Neural cell (in vitro differentiated cells): ENCODE measurements around the gene DBF4B.

Experiments used
- CTCF ChIP-seq: fragments of 450-650 bp; IDR thresholded peaks from 2 replicates; pipeline ENCODE4 v1.5.1; 2014; ENCODE audit warnings: antibody characterized with exemption, mild to moderate bottlenecking, moderate library complexity; ENCODE audit not compliant: poor library complexity, severe bottlenecking
- EP300 ChIP-seq: fragments of 450-650 bp; conservative IDR thresholded peaks from 2 replicates; pipeline ENCODE4 v1.6.1; 2014; ENCODE audit warnings: antibody characterized with exemption, mild to moderate bottlenecking, moderate library complexity; ENCODE audit not compliant: poor library complexity, severe bottlenecking
- EZH2 ChIP-seq: fragments of 200-600, 300-800 bp; shearing (Covaris generic), sonication (generic); IDR thresholded peaks from 2 replicates; pipeline ENCODE4 v1.6.1; 2014; ENCODE audit warnings: antibody characterized with exemption, low read length, borderline replicate concordance, mild to moderate bottlenecking; ENCODE audit not compliant: insufficient read depth, poor library complexity, severe bottlenecking
- POLR2AphosphoS5 ChIP-seq: IDR thresholded peaks from 2 replicates; pipeline ENCODE4 v1.6.1; 2012
- RAD21 ChIP-seq: fragments of 450-650 bp; conservative IDR thresholded peaks from 2 replicates; pipeline ENCODE4 v1.6.1; 2014; ENCODE audit warnings: antibody characterized with exemption, mild to moderate bottlenecking, moderate library complexity
- SMC3 ChIP-seq: fragments of 450-650 bp; conservative IDR thresholded peaks from 2 replicates; pipeline ENCODE4 v1.6.1; 2014; ENCODE audit warnings: antibody characterized with exemption, mild to moderate bottlenecking, moderate library complexity; ENCODE audit not compliant: poor library complexity
- TAF1 ChIP-seq: IDR thresholded peaks from 2 replicates; pipeline ENCODE4 v1.6.1; 2012; ENCODE audit warnings: low read depth
- TF ChIP-seq, protein P1 (sequence below): IDR thresholded peaks from 2 replicates; pipeline ENCODE4 v1.6.1; 2012; ENCODE audit warnings: borderline replicate concordance

DNA sequence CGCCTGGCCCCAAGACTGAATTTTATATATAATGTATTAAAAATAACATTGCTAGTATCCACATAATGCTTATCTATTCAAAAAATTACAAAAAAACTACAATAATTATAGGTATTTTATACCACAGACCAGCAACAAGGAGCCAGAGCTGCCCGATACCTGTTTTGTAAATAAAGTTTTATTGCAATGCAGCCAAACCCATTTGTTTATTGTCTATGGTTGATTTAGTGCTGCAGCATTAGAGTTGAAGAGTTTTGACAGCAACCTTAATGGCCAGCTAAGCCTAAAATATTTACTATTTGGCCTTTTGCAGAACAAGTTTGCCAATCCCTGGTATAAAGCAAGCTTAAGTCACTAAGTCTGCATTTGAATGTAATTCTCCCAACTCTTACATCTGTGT, 46.6 kb upstream of the DBF4B start:
- TF ChIP-seq CTCF (no peak), EZH2 (no peak), POLR2AphosphoS5 (no peak), EP300 (no peak), RAD21 (no peak), TAF1 (no peak), SMC3 (no peak)
- TF ChIP-seq, protein P1, sequence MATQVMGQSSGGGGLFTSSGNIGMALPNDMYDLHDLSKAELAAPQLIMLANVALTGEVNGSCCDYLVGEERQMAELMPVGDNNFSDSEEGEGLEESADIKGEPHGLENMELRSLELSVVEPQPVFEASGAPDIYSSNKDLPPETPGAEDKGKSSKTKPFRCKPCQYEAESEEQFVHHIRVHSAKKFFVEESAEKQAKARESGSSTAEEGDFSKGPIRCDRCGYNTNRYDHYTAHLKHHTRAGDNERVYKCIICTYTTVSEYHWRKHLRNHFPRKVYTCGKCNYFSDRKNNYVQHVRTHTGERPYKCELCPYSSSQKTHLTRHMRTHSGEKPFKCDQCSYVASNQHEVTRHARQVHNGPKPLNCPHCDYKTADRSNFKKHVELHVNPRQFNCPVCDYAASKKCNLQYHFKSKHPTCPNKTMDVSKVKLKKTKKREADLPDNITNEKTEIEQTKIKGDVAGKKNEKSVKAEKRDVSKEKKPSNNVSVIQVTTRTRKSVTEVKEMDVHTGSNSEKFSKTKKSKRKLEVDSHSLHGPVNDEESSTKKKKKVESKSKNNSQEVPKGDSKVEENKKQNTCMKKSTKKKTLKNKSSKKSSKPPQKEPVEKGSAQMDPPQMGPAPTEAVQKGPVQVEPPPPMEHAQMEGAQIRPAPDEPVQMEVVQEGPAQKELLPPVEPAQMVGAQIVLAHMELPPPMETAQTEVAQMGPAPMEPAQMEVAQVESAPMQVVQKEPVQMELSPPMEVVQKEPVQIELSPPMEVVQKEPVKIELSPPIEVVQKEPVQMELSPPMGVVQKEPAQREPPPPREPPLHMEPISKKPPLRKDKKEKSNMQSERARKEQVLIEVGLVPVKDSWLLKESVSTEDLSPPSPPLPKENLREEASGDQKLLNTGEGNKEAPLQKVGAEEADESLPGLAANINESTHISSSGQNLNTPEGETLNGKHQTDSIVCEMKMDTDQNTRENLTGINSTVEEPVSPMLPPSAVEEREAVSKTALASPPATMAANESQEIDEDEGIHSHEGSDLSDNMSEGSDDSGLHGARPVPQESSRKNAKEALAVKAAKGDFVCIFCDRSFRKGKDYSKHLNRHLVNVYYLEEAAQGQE: no peak
